ENCODE results near the gene MCTP1. TPM values are rescaled to one million over a fixed set of nuclear protein-coding genes. Genes with fewer than 3 reads are reported as not detected.
A peak's percentile ranks its signal among the peaks of the same experiment; 100 is the strongest.

Gene MCTP1
- total RNA-seq, 1 donor = 5.8 TPM

GRCh38 chr5:95045181-95045965 is 239.5 kb downstream of the MCTP1 start:
- Histone ChIP-seq H3K36me3 (ENCODE audit: insufficient read depth, low read length) (no peaks in the 10 kb centered on the region), H4K20me1 (ENCODE audit: insufficient read depth, low read length) (no peaks in the 10 kb centered on the region), H3K4me1 (ENCODE audit: insufficient read depth, low read length) (no peaks in the 10 kb centered on the region), H3K27ac (ENCODE audit: low read depth, low read length) (no peak overlapping the region), H3K27me3 (ENCODE audit: insufficient read depth, low read length) (no peaks in the 10 kb centered on the region), H3K4me3 (ENCODE audit: insufficient read depth, low read length) (no peak overlapping the region), H3K79me2 (ENCODE audit: insufficient read depth, low read length) (peaks cover 8% of the 10 kb centered on the region), H3K4me2 (ENCODE audit: insufficient read depth, low read length) (no peak overlapping the region), H2AFZ (ENCODE audit: low read length) (no peak overlapping the region), H3K9me3 (ENCODE audit: low read depth, low read length) (no peaks in the 10 kb centered on the region)
- no peak for DNase-seq (ENCODE audit: insufficient read length, low spot score, missing footprints)
- TF ChIP-seq CTCF (IDR thresholded peaks at IDR 0.05; ENCODE audit: extremely low read depth, low read depth, low read length) = no peak

- H3K79me2 ChIP-seq (ENCODE audit: insufficient read depth, low read length) = peaks cover 5% of the 10 kb centered on the region
- TF ChIP-seq CTCF (IDR thresholded peaks at IDR 0.05; ENCODE audit: extremely low read depth, low read depth, low read length) = no peak
These were observed 240.8 kb downstream of the MCTP1 start for GRCh38 chr5:95044096-95044495.

GRCh38 chr5:95043648-95044047 is 241.2 kb downstream of the MCTP1 start:
- no peaks in the 10 kb centered on the region for H3K9me3 ChIP-seq (ENCODE audit: low read depth, low read length)
- TF ChIP-seq CTCF (IDR thresholded peaks at IDR 0.05; ENCODE audit: extremely low read depth, low read depth, low read length) = no peak
- peaks cover 5% of the 10 kb centered on the region for H3K79me2 ChIP-seq (ENCODE audit: insufficient read depth, low read length)
- H4K20me1 ChIP-seq (ENCODE audit: insufficient read depth, low read length) = no peaks in the 10 kb centered on the region
- H3K27me3 ChIP-seq (ENCODE audit: insufficient read depth, low read length) = no peaks in the 10 kb centered on the region
- H3K4me2 ChIP-seq (ENCODE audit: insufficient read depth, low read length) = no peak overlapping the region
- no peaks in the 10 kb centered on the region for H3K36me3 ChIP-seq (ENCODE audit: insufficient read depth, low read length)
- H2AFZ ChIP-seq (ENCODE audit: low read length) = no peak overlapping the region
- no peak overlapping the region for H3K4me3 ChIP-seq (ENCODE audit: insufficient read depth, low read length)
- no peak overlapping the region for H3K27ac ChIP-seq (ENCODE audit: low read depth, low read length)
- no peaks in the 10 kb centered on the region for H3K4me1 ChIP-seq (ENCODE audit: insufficient read depth, low read length)
- no peak for DNase-seq (ENCODE audit: insufficient read length, low spot score, missing footprints)

More at GRCh38 chr5:95044096-95044495, 240.8 kb downstream of the MCTP1 start:
- Histone ChIP-seq H3K4me3 (ENCODE audit: insufficient read depth, low read length) (no peak overlapping the region), H3K4me2 (ENCODE audit: insufficient read depth, low read length) (no peak overlapping the region), H4K20me1 (ENCODE audit: insufficient read depth, low read length) (no peaks in the 10 kb centered on the region), H3K9me3 (ENCODE audit: low read depth, low read length) (no peaks in the 10 kb centered on the region), H3K27me3 (ENCODE audit: insufficient read depth, low read length) (no peaks in the 10 kb centered on the region), H2AFZ (ENCODE audit: low read length) (no peak overlapping the region), H3K4me1 (ENCODE audit: insufficient read depth, low read length) (no peaks in the 10 kb centered on the region), H3K36me3 (ENCODE audit: insufficient read depth, low read length) (no peaks in the 10 kb centered on the region), H3K27ac (ENCODE audit: low read depth, low read length) (no peak overlapping the region)
- no peak for DNase-seq (ENCODE audit: insufficient read length, low spot score, missing footprints)

- DNase-seq (ENCODE audit: insufficient read length, low spot score, missing footprints) = no peak
- no peak for TF ChIP-seq CTCF (IDR thresholded peaks at IDR 0.05; ENCODE audit: extremely low read depth, low read depth, low read length)
- Histone ChIP-seq H2AFZ (ENCODE audit: low read length) (peak overlapping the region; percentile 6), H3K4me2 (ENCODE audit: insufficient read depth, low read length) (no peak overlapping the region), H4K20me1 (ENCODE audit: insufficient read depth, low read length) (no peaks in the 10 kb centered on the region), H3K4me3 (ENCODE audit: insufficient read depth, low read length) (no peak overlapping the region), H3K27ac (ENCODE audit: low read depth, low read length) (no peak overlapping the region), H3K27me3 (ENCODE audit: insufficient read depth, low read length) (no peaks in the 10 kb centered on the region), H3K9me3 (ENCODE audit: low read depth, low read length) (no peaks in the 10 kb centered on the region), H3K4me1 (ENCODE audit: insufficient read depth, low read length) (no peaks in the 10 kb centered on the region), H3K79me2 (ENCODE audit: insufficient read depth, low read length) (peaks cover 5% of the 10 kb centered on the region), H3K36me3 (ENCODE audit: insufficient read depth, low read length) (no peaks in the 10 kb centered on the region)
These were observed 241.7 kb downstream of the MCTP1 start for GRCh38 chr5:95043234-95043633.

Data from osteoblast (primary cell).